Fibroblast of villous mesenchyme (primary cell): ENCODE results near the gene TTC36. TPM values are rescaled to one million over a fixed set of nuclear protein-coding genes. Genes with fewer than 3 reads are reported as not detected.
A peak's percentile ranks its signal among the peaks of the same experiment; 100 is the strongest.

Experiments used
- DNase-seq: peaks from one replicate; pipeline ENCODE4 v3.0.0-alpha.2; 2010; ENCODE audit warnings: low read depth
- H3K4me3 ChIP-seq: 2 replicates; pipeline ENCODE4 v1.5.1; 2011; ENCODE audit warnings: low read depth, mild to moderate bottlenecking, low read length
- CTCF ChIP-seq: IDR thresholded peaks from 2 replicates; pipeline ENCODE4 v1.5.1; 2012; ENCODE audit warnings: low read depth, mild to moderate bottlenecking, low read length; ENCODE audit not compliant: insufficient read depth
- total RNA-seq: library from RNA; depleted of rRNA; stranded (reverse); fragments of >200 nt; gene quantifications from 2 replicates; pipeline ENCODE4 v1.2.3, GENCODE V29; 2012

The TTC36 gene
- total RNA-seq, 1 donor, result 1.7 TPM

GRCh38 chr11:118531597-118532084 is 4.4 kb downstream of the TTC36 start:
- H3K4me3 ChIP-seq, result peak overlapping the region; percentile 71
- no peak for TF ChIP-seq CTCF
- no peak for DNase-seq

DNA sequence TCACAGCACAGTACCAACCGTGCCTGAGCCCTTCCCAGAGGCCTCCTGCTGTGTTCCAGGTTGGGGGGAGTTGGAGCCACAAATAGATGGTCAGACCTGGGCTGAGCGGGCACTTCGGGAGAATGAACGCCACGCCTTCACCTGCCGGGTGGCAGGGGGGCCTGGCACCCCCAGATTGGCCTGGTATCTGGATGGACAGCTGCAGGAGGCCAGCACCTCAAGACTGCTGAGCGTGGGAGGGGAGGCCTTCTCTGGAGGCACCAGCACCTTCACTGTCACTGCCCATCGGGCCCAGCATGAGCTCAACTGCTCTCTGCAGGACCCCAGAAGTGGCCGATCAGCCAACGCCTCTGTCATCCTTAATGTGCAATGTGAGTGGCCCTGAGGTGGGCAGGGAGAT is 4.8 kb downstream of the TTC36 start:
- DNase-seq, result no peak
- no peak for TF ChIP-seq CTCF
- H3K4me3 ChIP-seq, result no peak overlapping the region

- TF ChIP-seq CTCF, result no peak
- no peak for DNase-seq
- H3K4me3 ChIP-seq, result no peak overlapping the region
Observed at GRCh38 chr11:118532852-118533768, 5.8 kb downstream of the TTC36 start.

- TF ChIP-seq CTCF, result no peak
- H3K4me3 ChIP-seq, result no peak overlapping the region
- no peak for DNase-seq
Observed at GRCh38 chr11:118533769-118534729, 6.8 kb downstream of the TTC36 start.

DNA sequence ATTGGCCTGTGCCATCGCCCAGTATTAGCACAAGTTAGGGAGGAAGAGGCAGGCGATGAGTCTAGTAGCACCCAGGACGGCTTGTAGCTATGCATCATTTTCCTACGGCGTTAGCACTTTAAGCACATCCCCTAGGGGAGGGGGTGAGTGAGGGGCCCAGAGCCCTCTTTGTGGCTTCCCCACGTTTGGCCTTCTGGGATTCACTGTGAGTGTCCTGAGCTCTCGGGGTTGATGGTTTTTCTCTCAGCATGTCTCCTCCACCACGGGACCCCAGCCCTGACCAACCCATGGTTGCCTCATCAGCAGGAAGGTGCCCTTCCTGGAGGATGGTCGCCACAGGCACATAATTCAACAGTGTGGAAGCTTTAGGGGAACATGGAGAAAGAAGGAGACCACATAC is 8.0 kb downstream of the TTC36 start:
- H3K4me3 ChIP-seq, result no peak overlapping the region
- no peak for TF ChIP-seq CTCF
- no peak for DNase-seq

DNA sequence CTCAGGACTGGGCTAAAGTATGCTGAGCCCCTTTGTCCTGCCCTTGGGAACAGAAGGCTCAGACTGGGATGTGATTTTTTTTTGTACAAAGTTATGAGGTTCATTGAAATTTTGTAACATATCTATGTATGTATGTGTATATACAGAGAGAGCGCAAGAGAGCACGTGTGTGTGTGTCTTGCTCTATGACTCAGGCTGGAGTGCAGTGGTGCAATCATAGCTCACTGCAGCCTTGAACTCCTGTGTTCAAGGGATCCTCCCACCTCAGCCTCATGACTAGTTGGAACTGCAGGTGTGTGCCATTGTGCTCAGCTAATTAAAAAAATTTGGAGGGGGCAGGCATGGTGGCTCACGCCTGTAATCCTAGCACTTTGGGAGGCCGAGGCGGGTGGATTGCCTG is 9.5 kb downstream of the TTC36 start:
- H3K4me3 ChIP-seq, result no peak overlapping the region
- TF ChIP-seq CTCF, result no peak
- no peak for DNase-seq
